BLaER1 (cell line): ENCODE data around the gene PPP1R12B.
A peak's percentile ranks its signal among the peaks of the same experiment; 100 is the strongest.
"Not testable (repeated sequence)": the region's sequence is repeated elsewhere in the genome, so short reads cannot be mapped to it uniquely, and the experiment has no call there.

Experiments
- H3K27ac ChIP-seq: shearing (Covaris generic); formaldehyde crosslinking; 2 replicates; pipeline ENCODE4 v1.8.1; 2022
- H3K27me3 ChIP-seq: shearing (Covaris generic); formaldehyde crosslinking; 2 replicates; pipeline ENCODE4 v1.8.1; 2022
- H3K36me3 ChIP-seq: shearing (Covaris generic); formaldehyde crosslinking; 2 replicates; pipeline ENCODE4 v1.8.1; 2022
- H3K4me1 ChIP-seq: shearing (Covaris generic); formaldehyde crosslinking; 2 replicates; pipeline ENCODE4 v1.8.1; 2022
- H3K4me2 ChIP-seq: shearing (Covaris generic); formaldehyde crosslinking; 2 replicates; pipeline ENCODE4 v1.8.1; 2022
- H3K4me3 ChIP-seq: shearing (Covaris generic); formaldehyde crosslinking; 2 replicates; pipeline ENCODE4 v1.8.1; 2022
- H3K9ac ChIP-seq: shearing (Covaris generic); formaldehyde crosslinking; 2 replicates; pipeline ENCODE4 v1.8.1; 2022
- H3K9me3 ChIP-seq: shearing (Covaris generic); formaldehyde crosslinking; 2 replicates; pipeline ENCODE4 v1.8.1; 2022
- H4K20me1 ChIP-seq: shearing (Covaris generic); formaldehyde crosslinking; 2 replicates; pipeline ENCODE4 v1.8.1; 2022
- Cebpa-rat ChIP-seq: shearing (Covaris generic); IDR thresholded peaks from 2 replicates; pipeline ENCODE4 v1.8.1; 2022

The PPP1R12B gene

DNA sequence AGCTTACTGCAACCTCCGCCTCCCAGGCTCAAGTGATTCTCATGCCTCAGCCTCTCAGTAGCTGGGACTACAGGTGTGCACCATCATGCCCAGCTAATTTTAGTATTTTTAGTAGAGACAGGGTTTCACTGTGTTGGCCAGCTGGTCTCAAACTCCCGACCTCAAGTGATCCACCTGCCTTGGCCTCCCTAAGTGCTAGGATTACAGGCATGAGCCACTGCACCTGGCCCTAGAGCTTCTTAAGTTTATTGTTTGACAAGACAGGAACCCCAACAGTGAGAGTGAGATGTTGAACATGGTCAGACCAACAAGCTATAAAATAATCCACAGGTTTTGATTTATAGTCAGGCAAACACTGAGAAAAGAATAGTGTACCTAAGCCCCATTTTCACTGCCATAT lies 83.8 kb downstream of the PPP1R12B start:
- not testable (repeated sequence) for H3K4me3 ChIP-seq, H4K20me1 ChIP-seq, H3K4me1 ChIP-seq, H3K27me3 ChIP-seq, H3K27ac ChIP-seq, H3K9ac ChIP-seq, H3K4me2 ChIP-seq, H3K9me3 ChIP-seq
- peaks cover 35% of the 10 kb centered on the region for H3K36me3 ChIP-seq

DNA sequence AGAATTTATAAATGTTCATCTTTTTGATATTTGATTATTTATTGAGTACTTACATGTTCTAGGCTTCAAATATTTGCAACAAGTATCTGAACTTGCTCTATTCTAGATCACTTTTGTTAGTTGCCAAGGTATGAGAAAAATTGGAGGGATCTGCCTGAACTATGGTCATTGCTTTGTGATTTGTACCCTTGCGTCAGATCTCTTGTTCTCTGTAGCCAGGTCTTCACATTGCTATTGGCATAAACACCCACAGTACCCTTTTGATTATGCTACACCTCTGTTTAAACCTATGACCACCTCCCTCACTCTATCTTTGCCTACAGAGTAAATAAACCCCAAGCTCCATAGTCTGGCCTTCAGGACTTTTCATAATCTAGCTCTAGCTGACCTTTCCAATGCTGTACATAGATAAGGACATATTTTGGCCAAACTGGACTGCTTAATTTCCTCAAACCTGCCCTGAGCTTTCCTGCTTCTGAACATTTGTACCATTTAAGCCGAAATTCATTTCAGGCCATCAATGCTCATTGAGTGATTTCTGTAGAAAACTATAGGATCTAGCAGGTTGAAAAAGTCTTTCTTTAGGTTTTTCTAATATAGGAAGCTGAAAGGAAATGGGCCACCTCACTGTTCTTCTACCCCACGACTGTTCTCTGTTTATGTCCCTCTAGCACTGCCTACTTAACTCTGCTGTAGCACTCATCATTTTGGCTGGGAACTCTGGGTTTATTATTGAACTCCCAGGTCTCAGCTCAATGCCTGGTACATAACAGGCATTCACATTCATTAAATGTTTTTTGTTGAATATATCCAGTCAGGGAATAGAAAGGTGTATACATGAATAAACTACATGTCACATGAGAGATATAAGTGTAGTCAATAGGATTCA lies 84.9 kb downstream of the PPP1R12B start:
- Histone ChIP-seq H3K27me3 (no peaks in the 10 kb centered on the region), H3K4me2 (no peak overlapping the region), H3K4me1 (no peaks in the 10 kb centered on the region), H3K9ac (no peak overlapping the region), H3K4me3 (no peak overlapping the region), H4K20me1 (no peaks in the 10 kb centered on the region), H3K9me3 (no peaks in the 10 kb centered on the region), H3K36me3 (peaks cover 43% of the 10 kb centered on the region), H3K27ac (no peak overlapping the region)
- TF ChIP-seq Cebpa-rat, result no peak

DNA sequence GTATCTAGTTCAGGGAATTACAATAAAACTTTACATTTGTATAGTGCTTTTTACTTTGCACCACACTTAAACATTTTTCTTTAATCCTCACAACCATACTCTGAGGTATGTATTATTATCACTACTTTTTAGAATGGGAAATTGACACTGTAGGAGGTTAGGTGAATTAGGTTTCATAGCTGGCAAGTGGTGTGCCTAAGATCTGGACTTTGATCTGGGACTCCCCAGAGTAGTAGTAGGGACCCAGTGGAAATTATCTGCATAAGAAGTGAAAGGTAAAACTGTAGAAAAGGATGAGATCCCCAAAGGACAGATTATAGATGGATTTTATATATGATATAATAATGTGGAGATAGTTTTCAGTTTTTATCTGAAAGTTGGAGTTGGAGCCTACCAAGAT lies 85.6 kb downstream of the PPP1R12B start:
- no peak for TF ChIP-seq Cebpa-rat

DNA sequence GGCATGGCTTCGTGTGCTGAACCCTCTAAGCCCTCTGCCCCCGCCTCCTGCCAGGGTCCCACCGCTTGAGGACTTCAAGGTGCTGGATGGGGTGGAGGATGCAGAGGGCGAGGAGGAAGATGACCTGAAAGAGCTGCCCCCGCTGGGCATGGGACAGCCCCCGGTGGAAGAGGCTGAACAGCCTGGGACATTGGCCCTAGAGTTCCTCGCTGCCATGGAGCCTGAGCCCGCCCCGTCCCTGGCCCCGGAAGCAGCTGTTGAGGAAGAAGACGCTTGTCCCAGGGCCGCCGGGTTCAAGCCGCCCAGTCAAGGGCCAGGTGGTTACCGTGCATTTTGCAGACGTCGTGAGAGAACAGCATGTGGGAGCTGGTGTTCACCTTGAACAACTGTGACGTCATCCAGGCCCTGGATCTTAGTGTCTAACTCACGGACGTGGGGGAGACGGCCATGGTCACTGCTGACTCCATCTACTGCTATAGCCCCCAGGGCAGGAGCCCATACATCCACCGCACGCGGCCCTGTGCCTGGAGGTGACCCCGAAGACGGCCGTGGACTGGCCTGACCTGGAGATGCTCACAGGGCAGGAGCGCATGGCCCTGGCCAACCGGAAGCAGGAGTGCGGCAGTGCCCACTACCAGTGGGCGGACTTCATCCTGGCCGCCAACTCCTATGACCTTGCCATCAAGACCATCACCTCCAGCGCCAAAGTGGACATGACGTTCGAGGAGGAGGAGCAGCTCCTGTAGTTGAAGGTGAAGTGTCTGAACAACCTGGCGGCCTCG lies 90.1 kb downstream of the PPP1R12B start:
- H3K36me3 ChIP-seq, result peaks cover 45% of the 10 kb centered on the region
- no peak overlapping the region for H3K9ac ChIP-seq
- H3K4me2 ChIP-seq, result no peak overlapping the region
- H3K9me3 ChIP-seq, result no peaks in the 10 kb centered on the region
- no peaks in the 10 kb centered on the region for H3K27me3 ChIP-seq
- TF ChIP-seq Cebpa-rat, result no peak
- H3K4me3 ChIP-seq, result no peak overlapping the region
- H3K4me1 ChIP-seq, result no peaks in the 10 kb centered on the region
- no peak overlapping the region for H3K27ac ChIP-seq
- no peaks in the 10 kb centered on the region for H4K20me1 ChIP-seq

More for the DNA sequence above, 85.6 kb downstream of the PPP1R12B start:
- Histone ChIP-seq H3K36me3 (peaks cover 50% of the 10 kb centered on the region), H3K4me2 (no peak overlapping the region), H3K4me1 (no peaks in the 10 kb centered on the region), H3K9me3 (no peaks in the 10 kb centered on the region), H3K27ac (no peak overlapping the region), H4K20me1 (no peaks in the 10 kb centered on the region), H3K9ac (no peak overlapping the region), H3K27me3 (no peaks in the 10 kb centered on the region), H3K4me3 (no peak overlapping the region)

DNA sequence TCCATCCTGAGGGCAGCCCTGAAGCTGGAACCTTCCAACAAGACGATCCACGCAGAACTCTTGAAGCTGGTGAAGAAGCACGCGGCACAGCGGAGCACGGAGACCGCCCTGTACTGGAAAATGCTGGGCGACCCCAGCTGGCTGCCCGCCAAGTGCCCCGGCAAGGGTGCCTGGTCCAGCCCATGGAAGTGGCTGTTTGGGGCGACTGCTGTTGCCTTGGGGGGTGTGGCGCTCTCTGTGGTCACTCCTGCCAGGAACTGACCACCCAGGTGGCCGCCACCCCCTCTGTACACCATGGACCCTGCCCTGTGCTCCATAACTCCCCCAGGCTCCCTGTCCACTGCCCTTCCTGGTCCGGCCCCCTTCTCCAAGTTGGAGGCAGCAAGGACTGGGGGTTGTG lies 90.8 kb downstream of the PPP1R12B start:
- Histone ChIP-seq H3K9ac (no peak overlapping the region), H3K9me3 (no peaks in the 10 kb centered on the region), H3K27ac (no peak overlapping the region), H3K36me3 (peaks cover 45% of the 10 kb centered on the region), H3K4me2 (no peak overlapping the region), H3K4me1 (no peaks in the 10 kb centered on the region), H3K27me3 (no peaks in the 10 kb centered on the region), H4K20me1 (no peaks in the 10 kb centered on the region), H3K4me3 (no peak overlapping the region)
- TF ChIP-seq Cebpa-rat, result no peak

DNA sequence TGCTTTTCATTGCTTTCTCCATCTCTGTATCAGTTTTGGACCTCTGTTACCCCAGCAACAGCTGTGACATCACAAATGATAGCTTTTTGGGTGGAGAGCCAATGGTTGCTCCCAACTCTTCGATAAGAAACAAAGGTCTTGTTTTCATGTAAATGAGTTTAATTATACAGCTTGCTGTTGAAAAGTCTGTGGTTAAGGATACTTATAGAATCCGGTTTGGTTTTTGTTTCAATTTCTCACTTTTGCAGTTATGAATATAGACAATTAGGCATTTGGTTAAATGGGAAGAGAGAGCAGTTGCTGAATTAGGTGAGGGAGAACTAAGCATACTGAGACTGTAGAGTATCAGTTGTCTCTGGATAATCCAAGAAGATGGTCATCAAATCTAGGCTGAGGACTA lies 99.6 kb downstream of the PPP1R12B start:
- not testable (repeated sequence) for H3K9me3 ChIP-seq, H3K27ac ChIP-seq, H4K20me1 ChIP-seq, H3K4me3 ChIP-seq, H3K9ac ChIP-seq, H3K4me1 ChIP-seq, H3K27me3 ChIP-seq
- Histone ChIP-seq H3K36me3 (peaks cover 25% of the 10 kb centered on the region), H3K4me2 (0 out of 2 replicates have a peak overlapping the region, but pooled peaks have one; percentile 1)

DNA sequence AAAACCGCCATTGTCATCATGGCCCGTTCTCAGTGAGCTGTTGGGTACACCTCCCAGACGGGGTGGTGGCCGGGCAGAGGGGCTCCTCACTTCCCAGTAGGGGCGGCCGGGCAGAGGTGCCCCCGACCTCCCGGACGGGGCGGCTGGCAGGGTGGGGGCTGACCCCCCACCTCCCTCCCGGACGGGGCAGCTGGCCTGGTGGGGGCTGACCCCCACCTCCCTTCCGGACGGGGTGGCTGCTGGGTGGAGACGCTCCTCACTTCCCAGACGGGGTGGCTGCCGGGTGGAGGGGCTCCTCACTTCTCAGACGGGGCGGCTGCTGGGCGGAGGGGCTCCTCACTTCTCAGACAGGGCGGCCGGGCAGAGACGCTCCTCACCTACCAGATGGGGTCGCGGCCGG lies 103.1 kb downstream of the PPP1R12B start:
- H3K4me1 ChIP-seq, H3K4me3 ChIP-seq, H3K4me2 ChIP-seq, H3K9me3 ChIP-seq, H4K20me1 ChIP-seq, H3K9ac ChIP-seq, H3K27ac ChIP-seq, H3K27me3 ChIP-seq: not testable (repeated sequence)
- peaks cover 28% of the 10 kb centered on the region for H3K36me3 ChIP-seq

DNA sequence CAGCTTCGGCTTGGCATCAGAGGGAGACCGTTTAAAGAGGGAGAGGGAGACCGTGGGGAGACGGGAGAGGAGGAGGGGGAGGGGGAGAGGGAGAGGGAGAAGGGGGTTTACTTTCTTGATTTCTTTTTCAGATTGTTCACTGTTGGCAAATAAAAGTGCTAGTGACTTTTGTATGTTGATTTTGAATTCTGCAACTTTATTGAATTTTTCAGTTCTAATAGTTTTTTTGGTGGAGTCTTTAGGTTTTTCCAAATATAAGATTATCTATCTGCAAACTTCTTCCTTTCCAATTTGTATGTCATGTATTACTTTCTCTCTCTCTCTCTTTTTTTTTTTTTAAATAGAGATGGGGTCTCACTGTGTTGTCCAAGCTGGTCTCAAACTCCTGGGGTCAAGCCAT lies 104.0 kb downstream of the PPP1R12B start:
- 0 out of 2 replicates have a peak, but pooled peaks cover 5% of the 10 kb centered on the region for H3K9me3 ChIP-seq
- no peak overlapping the region for H3K9ac ChIP-seq
- TF ChIP-seq Cebpa-rat, result no peak
- no peak overlapping the region for H3K4me3 ChIP-seq
- peaks cover 28% of the 10 kb centered on the region for H3K36me3 ChIP-seq
- 0 out of 2 replicates have a peak, but pooled peaks cover 7% of the 10 kb centered on the region for H3K4me1 ChIP-seq
- H3K27ac ChIP-seq, result no peak overlapping the region
- H3K27me3 ChIP-seq, result no peaks in the 10 kb centered on the region
- no peaks in the 10 kb centered on the region for H4K20me1 ChIP-seq
- no peak overlapping the region for H3K4me2 ChIP-seq

DNA sequence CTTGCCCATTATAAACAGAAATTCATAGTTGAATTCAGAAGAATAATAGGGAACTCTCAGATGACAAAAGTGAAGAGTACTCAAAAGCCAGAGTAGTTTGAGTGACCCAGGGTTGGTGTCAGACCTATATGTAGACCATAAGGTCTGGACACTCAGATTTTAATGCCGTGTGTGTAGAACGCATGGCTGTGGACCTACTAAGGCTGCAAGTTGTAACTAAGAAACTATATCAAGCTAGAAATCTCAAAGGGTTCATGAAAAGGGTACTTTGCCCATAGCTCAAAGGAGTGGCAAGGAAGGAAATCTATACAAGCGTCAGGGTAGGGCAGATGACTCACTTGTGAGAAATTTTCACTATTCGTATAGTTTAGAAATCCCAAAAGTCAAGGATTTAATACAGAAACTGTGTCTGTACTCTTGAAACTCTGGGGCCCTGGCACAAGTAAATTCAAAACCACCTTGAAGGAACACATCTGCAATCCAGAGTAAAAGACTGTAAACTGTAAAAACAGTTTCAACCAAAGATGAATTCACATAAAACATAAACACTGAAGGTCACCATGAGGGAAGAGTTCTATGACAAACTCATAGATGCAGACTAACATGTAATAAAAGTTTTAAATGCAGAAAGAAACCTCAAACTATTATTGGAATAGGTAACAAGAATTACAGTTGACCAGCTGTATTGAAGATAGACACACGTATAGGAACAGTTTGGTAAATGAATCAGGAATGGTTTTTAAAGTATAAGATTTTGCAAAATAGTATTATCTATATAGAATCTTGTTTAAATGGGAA lies 108.1 kb downstream of the PPP1R12B start:
- H3K27ac ChIP-seq, H3K4me1 ChIP-seq, H3K4me3 ChIP-seq, H3K27me3 ChIP-seq, H3K9ac ChIP-seq, H4K20me1 ChIP-seq, H3K9me3 ChIP-seq, H3K4me2 ChIP-seq: not testable (repeated sequence)
- H3K36me3 ChIP-seq, result peaks cover 11% of the 10 kb centered on the region

DNA sequence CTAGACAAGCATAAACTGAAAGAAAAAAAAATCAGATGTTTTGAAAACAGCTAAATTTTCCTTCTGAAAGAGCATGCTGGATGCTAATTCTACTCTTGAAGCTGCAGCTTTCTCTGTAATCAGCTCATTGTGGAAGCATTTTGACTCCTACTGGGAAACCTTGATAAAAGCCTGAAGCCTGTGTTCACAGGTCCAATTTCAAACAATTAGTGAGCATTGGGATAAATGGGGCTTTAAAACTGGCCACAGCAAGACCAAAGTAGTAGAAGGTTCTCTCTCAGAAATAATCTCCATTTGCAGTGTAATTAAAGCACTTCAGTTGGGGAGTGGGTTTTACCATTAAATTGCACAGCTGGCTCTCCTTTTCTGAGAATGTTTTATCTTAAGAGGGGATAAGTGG lies 110.2 kb downstream of the PPP1R12B start:
- not testable (repeated sequence) for H3K9me3 ChIP-seq, H3K27me3 ChIP-seq, H3K27ac ChIP-seq, H3K4me1 ChIP-seq, H3K36me3 ChIP-seq, H3K9ac ChIP-seq, H3K4me2 ChIP-seq, H4K20me1 ChIP-seq, H3K4me3 ChIP-seq

DNA sequence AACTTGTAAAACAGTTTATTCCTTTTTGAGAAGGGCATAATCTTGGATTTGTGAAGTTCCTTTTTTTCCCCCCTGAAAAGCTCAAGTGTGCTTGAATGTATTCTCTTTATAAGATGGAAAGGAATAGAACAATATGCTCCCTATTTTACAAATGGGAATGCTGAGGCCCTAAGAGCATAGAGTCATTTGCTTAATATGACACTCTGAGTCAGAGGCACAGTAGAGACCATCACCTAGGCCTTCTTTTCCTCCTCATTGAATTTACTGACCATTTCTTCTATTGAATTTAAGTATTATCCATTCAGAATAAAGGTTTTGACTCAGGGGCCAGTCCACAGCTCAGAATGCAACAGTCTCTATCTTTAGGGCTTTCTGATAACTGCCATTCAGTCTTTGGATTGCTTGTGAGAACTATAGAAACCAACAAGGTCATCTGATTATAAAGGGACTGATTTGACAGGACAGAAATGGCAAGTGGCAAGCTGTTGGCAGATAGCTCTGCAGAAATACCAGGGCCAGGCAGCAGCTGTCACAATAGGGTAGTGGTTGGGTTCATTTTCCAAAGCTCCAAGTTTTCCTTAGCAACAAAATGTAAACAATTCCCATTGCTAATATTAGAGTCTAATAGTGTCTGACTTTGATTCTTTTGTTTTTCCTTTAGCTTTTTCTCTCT lies 111.1 kb downstream of the PPP1R12B start:
- H4K20me1 ChIP-seq, H3K27ac ChIP-seq, H3K9me3 ChIP-seq, H3K4me1 ChIP-seq, H3K36me3 ChIP-seq, H3K4me3 ChIP-seq, H3K9ac ChIP-seq, H3K4me2 ChIP-seq, H3K27me3 ChIP-seq: not testable (repeated sequence)

DNA sequence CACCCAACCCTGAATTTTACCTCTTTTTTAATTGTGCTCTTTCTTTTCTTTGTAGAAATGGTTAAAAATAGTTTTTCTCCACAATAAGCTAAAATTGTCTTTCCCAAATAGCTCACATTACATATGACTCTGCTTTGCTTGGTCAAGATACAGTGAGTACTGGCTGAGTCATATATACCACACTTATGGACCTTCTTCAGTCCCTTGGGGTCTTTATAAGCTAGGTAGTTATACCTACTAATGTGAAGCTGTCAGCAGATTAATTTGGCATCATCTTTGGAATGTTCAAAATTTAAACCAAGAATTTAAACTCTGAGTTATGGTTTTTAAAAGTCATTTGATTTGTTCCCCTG lies 111.6 kb downstream of the PPP1R12B start:
- not testable (repeated sequence) for H3K9me3 ChIP-seq, H3K27ac ChIP-seq, H3K36me3 ChIP-seq, H4K20me1 ChIP-seq, H3K27me3 ChIP-seq, H3K9ac ChIP-seq, H3K4me1 ChIP-seq, H3K4me2 ChIP-seq, H3K4me3 ChIP-seq
